Activated B cell treated with CpG ODN at 0.5 μM for 24 hours (primary cell): ENCODE results near the gene SNRNP48. TPM values are rescaled to one million over a fixed set of nuclear protein-coding genes. Genes with fewer than 3 reads are reported as not detected.

Source experiments
- ATAC-seq: fragments of 200-7000 bp; cut with Tn5 transposase; one replicate; pipeline ENCODE4 v1.10.0; 2021; ENCODE audit warnings: low read depth, mild to moderate bottlenecking, moderate library complexity
- CTCF ChIA-PET: fragments of 350-600 bp; sonication (Branson Sonifier 250); formaldehyde crosslinking; loops from one replicate; lab custom pipeline; 2021; ENCODE audit warnings: antibody characterized with exemption; lab: Charles Lee
- POLR2A ChIA-PET: fragments of 350-600 bp; sonication (Branson Sonifier 250); formaldehyde crosslinking; loops from one replicate; lab custom pipeline; 2021; ENCODE audit warnings: antibody characterized with exemption; lab: Charles Lee
- DNase-seq: peaks from one replicate; pipeline ENCODE4 v3.0.0; 2022
- H3K27ac Mint-ChIP-seq: one replicate; pipeline ENCODE4 v1.8.0; 2020; ENCODE audit warnings: mixed read lengths
- H3K27me3 Mint-ChIP-seq: one replicate; pipeline ENCODE4 v1.8.0; 2021; ENCODE audit warnings: mixed read lengths
- H3K36me3 Mint-ChIP-seq: one replicate; pipeline ENCODE4 v1.8.0; 2021; ENCODE audit warnings: low read depth, mixed read lengths
- H3K4me1 Mint-ChIP-seq: one replicate; pipeline ENCODE4 v1.8.0; 2021; ENCODE audit warnings: mixed read lengths
- H3K4me3 Mint-ChIP-seq: one replicate; pipeline ENCODE4 v1.8.0; 2020; ENCODE audit warnings: mild to moderate bottlenecking, mixed read lengths
- H3K9me3 Mint-ChIP-seq: one replicate; pipeline ENCODE4 v1.8.0; 2020; ENCODE audit warnings: mixed read lengths
- CTCF ChIP-seq: fragments of 200-600 bp; IDR thresholded peaks from one replicate; pipeline ENCODE4 v1.8.0; 2022; ENCODE audit warnings: antibody characterized with exemption, mild to moderate bottlenecking
- intact Hi-C: fragments of 100-400 bp; cut with micrococcal nuclease; formaldehyde crosslinking; loops from one replicate; pipeline ENCODE4 v1.15.1; 2024
- total RNA-seq: library from RNA; stranded (reverse); gene quantifications from 2 replicates; pipeline ENCODE4 v1.2.3, GENCODE V29; 2022

Gene SNRNP48
- total RNA-seq, 1 donor from 2014 or later, result 18.7 TPM

- Mint-ChIP-seq H3K27ac (no peak overlapping the region), H3K36me3 (no peaks in the 10 kb centered on the region), H3K4me3 (no peak overlapping the region), H3K4me1 (no peaks in the 10 kb centered on the region), H3K27me3 (peaks cover 18% of the 10 kb centered on the region), H3K9me3 (no peaks in the 10 kb centered on the region)
- DNase-seq (no peak), ATAC-seq (no peak)
- intact Hi-C loops, result no loop called here
- POLR2A ChIA-PET, result no interaction called here
- no peak for TF ChIP-seq CTCF
- CTCF ChIA-PET, result interaction anchor here (0.9 kb wide), 1 partner anchor 22 kb away, joined by 3 read pairs; no protein-coding TSS in a partner anchor
These were observed 11.5 kb upstream of the SNRNP48 start for GRCh38 chr6:7578516-7578915.

- peaks cover 16% of the 10 kb centered on the region for H3K27me3 Mint-ChIP-seq
- no peaks in the 10 kb centered on the region for H3K4me1 Mint-ChIP-seq
- intact Hi-C loops, result no loop called here
- TF ChIP-seq CTCF, result no peak
- DNase-seq (no peak), ATAC-seq (no peak)
- H3K9me3 Mint-ChIP-seq, result no peaks in the 10 kb centered on the region
- H3K4me3 Mint-ChIP-seq, result no peak overlapping the region
- H3K27ac Mint-ChIP-seq, result no peak overlapping the region
- ChIA-PET POLR2A (no interaction called here), CTCF (interaction anchor here (0.9 kb wide), 1 partner anchor 21 kb away, joined by 3 read pairs; no protein-coding TSS in a partner anchor)
- no peaks in the 10 kb centered on the region for H3K36me3 Mint-ChIP-seq
These were observed 11.1 kb upstream of the SNRNP48 start for GRCh38 chr6:7578931-7579330.

- H3K27me3 Mint-ChIP-seq, result peaks cover 14% of the 10 kb centered on the region
- ChIA-PET CTCF (no interaction called here), POLR2A (no interaction called here)
- no peak for ATAC-seq
- H3K4me1 Mint-ChIP-seq, result no peaks in the 10 kb centered on the region
- no peak overlapping the region for H3K4me3 Mint-ChIP-seq
- no peak for DNase-seq
- intact Hi-C loops, result no loop called here
- H3K27ac Mint-ChIP-seq, result no peak overlapping the region
- H3K36me3 Mint-ChIP-seq, result no peaks in the 10 kb centered on the region
- H3K9me3 Mint-ChIP-seq, result no peaks in the 10 kb centered on the region
- TF ChIP-seq CTCF, result no peak
These were observed 10.1 kb upstream of the SNRNP48 start for GRCh38 chr6:7579851-7580250.

GRCh38 chr6:7580537-7580926 is 9.5 kb upstream of the SNRNP48 start:
- no peaks in the 10 kb centered on the region for H3K36me3 Mint-ChIP-seq
- intact Hi-C loops, result no loop called here
- no peaks in the 10 kb centered on the region for H3K9me3 Mint-ChIP-seq
- CTCF ChIA-PET, result no interaction called here
- H3K4me3 Mint-ChIP-seq, result no peak overlapping the region
- H3K4me1 Mint-ChIP-seq, result no peaks in the 10 kb centered on the region
- peaks cover 11% of the 10 kb centered on the region for H3K27me3 Mint-ChIP-seq
- no peak for TF ChIP-seq CTCF
- no peak for DNase-seq
- ATAC-seq, result no peak
- POLR2A ChIA-PET, result no interaction called here
- H3K27ac Mint-ChIP-seq, result no peak overlapping the region

GRCh38 chr6:7580927-7581618 is 8.9 kb upstream of the SNRNP48 start:
- ATAC-seq (no peak), DNase-seq (no peak)
- no peaks in the 10 kb centered on the region for H3K9me3 Mint-ChIP-seq
- peaks cover 11% of the 10 kb centered on the region for H3K27me3 Mint-ChIP-seq
- H3K4me1 Mint-ChIP-seq, result no peaks in the 10 kb centered on the region
- intact Hi-C loops, result no loop called here
- H3K4me3 Mint-ChIP-seq, result no peak overlapping the region
- POLR2A ChIA-PET, result no interaction called here
- CTCF ChIA-PET, result no interaction called here
- H3K36me3 Mint-ChIP-seq, result no peaks in the 10 kb centered on the region
- TF ChIP-seq CTCF, result no peak
- no peak overlapping the region for H3K27ac Mint-ChIP-seq
